Stimulated activated CD4-positive, alpha-beta T cell treated with anti-CD3 and anti-CD28 coated beads, Interleukin-2, amount 100 ng/mL, for 4 hours (primary cell): ENCODE results near the gene TNFRSF4.
A peak's percentile ranks its signal among the peaks of the same experiment; 100 is the strongest.
"Not testable (repeated sequence)": the region's sequence is repeated elsewhere in the genome, so short reads cannot be mapped to it uniquely, and the experiment has no call there.

Source experiments
- DNase-seq: peaks from one replicate; pipeline ENCODE4 v3.0.0-alpha.2; 2020; ENCODE audit warnings: low read depth

TNFRSF4 gene

GRCh38 chr1:1213345-1214265 lies at the start of gene TNFRSF4:
TSS of gene TNFRSF4 (minus strand) at chr1:1214153. CDS start at chr1:1214127, 26 bp downstream.
- DNase-seq: peak; percentile 64

- DNase-seq: no peak
Measured at GRCh38 chr1:1262758-1263157, 48.8 kb upstream of the TNFRSF4 start.

GRCh38 chr1:1262071-1262470 lies 48.1 kb upstream of the TNFRSF4 start:
- DNase-seq: no peak

GRCh38 chr1:1260843-1261560 lies 47.0 kb upstream of the TNFRSF4 start:
- no peak for DNase-seq

- DNase-seq: no peak
Measured at GRCh38 chr1:1259951-1260600, 46.1 kb upstream of the TNFRSF4 start.

- no peak for DNase-seq
Measured at GRCh38 chr1:1259540-1259939, 45.6 kb upstream of the TNFRSF4 start.

- no peak for DNase-seq
Measured at GRCh38 chr1:1259119-1259488, 45.2 kb upstream of the TNFRSF4 start.

GRCh38 chr1:1256956-1257871 lies 43.3 kb upstream of the TNFRSF4 start:
- no peak for DNase-seq

- no peak for DNase-seq
Measured at GRCh38 chr1:1255611-1256010, 41.7 kb upstream of the TNFRSF4 start.

GRCh38 chr1:1255078-1255477 lies 41.1 kb upstream of the TNFRSF4 start:
- DNase-seq: no peak

- no peak for DNase-seq
Measured at GRCh38 chr1:1254667-1254998, 40.7 kb upstream of the TNFRSF4 start.

GRCh38 chr1:1253972-1254666 lies 40.2 kb upstream of the TNFRSF4 start:
- DNase-seq: no peak

- DNase-seq: no peak
Measured at GRCh38 chr1:1253314-1253713, 39.4 kb upstream of the TNFRSF4 start.

GRCh38 chr1:1250786-1251284 lies 36.9 kb upstream of the TNFRSF4 start:
- DNase-seq: peak; percentile 67

- DNase-seq: not testable (repeated sequence)
Measured at GRCh38 chr1:1248009-1248913, 34.3 kb upstream of the TNFRSF4 start.

- DNase-seq: no peak
Measured at GRCh38 chr1:1247341-1247913, 33.5 kb upstream of the TNFRSF4 start.

GRCh38 chr1:1246577-1247340 lies 32.8 kb upstream of the TNFRSF4 start, which contains the start of gene C1QTNF12:
TSS of gene C1QTNF12 (minus strand) at chr1:1246722. CDS start at chr1:1246690, 32 bp downstream.
- no peak for DNase-seq

GRCh38 chr1:1245817-1246576 lies 32.0 kb upstream of the TNFRSF4 start:
- DNase-seq: no peak
